ENCODE measurements around the gene DDX46. TPM values are rescaled to one million over a fixed set of nuclear protein-coding genes. Genes with fewer than 3 reads are reported as not detected.
"Not testable (repeated sequence)": the region's sequence is repeated elsewhere in the genome, so short reads cannot be mapped to it uniquely, and the experiment has no call there.

Gene DDX46
- total and polyA plus RNA-seq, 7 donors: 16.5 to 48.7 (median 46.5) TPM

- Histone ChIP-seq H3K4me1 (peaks cover 19% of the 10 kb centered on the region), H3K4me3 (peak within 1 kb of the TSS; percentile 88), H3K9me3 (no peaks in the 10 kb centered on the region), H3K27me3 (ENCODE audit: insufficient read depth in 3 of 3, low read length in 2 of 3) (no peaks in the 10 kb centered on the region), H3K36me3 (ENCODE audit: insufficient read depth in 1 of 2, low read depth in 1 of 2) (peaks cover 0 to 23% of the 10 kb centered on the region in 2 donors), H3K27ac (peak within 1 kb of the TSS; percentile 96)
- DNase-seq (peak; percentile 96 to 98), ATAC-seq (peak; percentile 97 to 99 (median 98))
- intact Hi-C loops (cut with DNase I): loop anchor here (1.0 to 10.0 kb wide), 4 partner anchors 27 to 107 kb away; partner anchors contain the start of genes PCBD2 (in 2 of the 2) and CAMLG (in 1 of the 2)
- 0 to 1% (median 0%) methylated on average over 55 to 84 of the region's 84 CpGs for WGBS, 3 donors
- no peak for TF ChIP-seq CTCF (IDR thresholded peaks at IDR 0.05)
These were observed 87.5 kb downstream of the DDX46 start, which contains the start of gene C5orf24 for GRCh38 chr5:134845852-134846640. Gene C5orf24 (plus strand): TSS chr5:134845968. CDS start chr5:134854901, 8,933 bp downstream.

GRCh38 chr5:134846641-134846960 lies 88.0 kb downstream of the DDX46 start:
- peaks cover 19% of the 10 kb centered on the region for H3K4me1 ChIP-seq
- H3K4me3 ChIP-seq: peak overlapping the region; percentile 88
- H3K36me3 ChIP-seq (ENCODE audit: insufficient read depth in 1 of 2, low read depth in 1 of 2): peaks cover 0 to 25% of the 10 kb centered on the region in 2 donors
- WGBS, 3 donors: 0 to 1% (median 1%) methylated on average over 11 of the region's 11 CpGs
- no peak for TF ChIP-seq CTCF (IDR thresholded peaks at IDR 0.05)
- intact Hi-C loops (cut with DNase I): loop anchor here (1.0 to 10.0 kb wide), 4 partner anchors 27 to 108 kb away; partner anchors contain the start of genes PCBD2 (in 2 of the 2) and CAMLG (in 1 of the 2)
- no peaks in the 10 kb centered on the region for H3K9me3 ChIP-seq
- ATAC-seq (peak in 1 of 4 donors; percentile 10), DNase-seq (no peak)
- no peaks in the 10 kb centered on the region for H3K27me3 ChIP-seq (ENCODE audit: insufficient read depth in 3 of 3, low read length in 2 of 3)
- H3K27ac ChIP-seq: peak overlapping the region; percentile 96

GRCh38 chr5:134849434-134849933 lies 90.9 kb downstream of the DDX46 start:
- H3K27ac ChIP-seq; H3K27me3 ChIP-seq (ENCODE audit: insufficient read depth in 3 of 3, low read length in 2 of 3); H3K9me3 ChIP-seq; H3K4me3 ChIP-seq; DNase-seq; ATAC-seq: not testable (repeated sequence)
- peaks cover 0 to 47% of the 10 kb centered on the region in 2 donors for H3K36me3 ChIP-seq (ENCODE audit: insufficient read depth in 1 of 2, low read depth in 1 of 2)
- peaks cover 19% of the 10 kb centered on the region for H3K4me1 ChIP-seq
- intact Hi-C loops (cut with DNase I): loop anchor here in 1 of 2 donors (10.0 kb wide), 1 partner anchor 55 kb away; the partner anchor contains the start of gene PCBD2
- WGBS, 3 donors: 84 to 91% (median 88%) methylated on average over 7 of the region's 7 CpGs

- Histone ChIP-seq H3K36me3 (ENCODE audit: insufficient read depth in 1 of 2, low read depth in 1 of 2) (peaks cover 8 to 63% of the 10 kb centered on the region in 2 donors), H3K4me1 (peaks cover 12% of the 10 kb centered on the region), H3K27ac (no peak overlapping the region), H3K4me3 (no peak overlapping the region), H3K9me3 (no peaks in the 10 kb centered on the region), H3K27me3 (ENCODE audit: insufficient read depth in 3 of 3, low read length in 2 of 3) (no peaks in the 10 kb centered on the region)
- TF ChIP-seq CTCF (IDR thresholded peaks at IDR 0.05): peak; percentile 10
- ATAC-seq (peak in 2 of 4 donors; percentile 47 to 49), DNase-seq (no peak)
- intact Hi-C loops (cut with DNase I): no loop called here
- 32 to 46% (median 43%) methylated on average over 1 of the region's 1 CpG for WGBS, 3 donors
These were observed 92.8 kb downstream of the DDX46 start for GRCh38 chr5:134851307-134851923.

- DNase-seq; H3K4me3 ChIP-seq; H3K9me3 ChIP-seq; ATAC-seq; H3K27ac ChIP-seq; intact Hi-C loops (cut with DNase I); H3K4me1 ChIP-seq; H3K27me3 ChIP-seq (ENCODE audit: insufficient read depth in 3 of 3, low read length in 2 of 3): not testable (repeated sequence)
- peaks cover 8 to 95% of the 10 kb centered on the region in 2 donors for H3K36me3 ChIP-seq (ENCODE audit: insufficient read depth in 1 of 2, low read depth in 1 of 2)
- WGBS, 3 donors: 88 to 95% (median 89%) methylated on average over 7 of the region's 7 CpGs
These were observed 97.9 kb downstream of the DDX46 start for GRCh38 chr5:134856465-134856864.
